A549 (cell line): ENCODE measurements around the gene MTTP. TPM values are rescaled to one million over a fixed set of nuclear protein-coding genes. Genes with fewer than 3 reads are reported as not detected.

Experiments used
- ATAC-seq, 2 experiments: fragments of 200-7000 bp in 1 of 2; fragments of >200 bp in 1 of 2; cut with Nextera tagmentation in 1 of 2; cut with Tn5 transposase in 1 of 2; 3 replicates each; pipeline versions ENCODE4 v1.8.0 to v1.9.1; 2018 to 2020; ENCODE audit warnings: mild to moderate bottlenecking in 1 of 2, moderate library complexity in 1 of 2
- CTCF ChIA-PET: fragments of 300-600 bp; sonication (Branson Sonifier 250); formaldehyde crosslinking; extraction: SDS; loops from one replicate; lab custom pipeline; 2021; ENCODE audit warnings: antibody characterized with exemption, inconsistent platforms; lab: Yijun Ruan, JAX
- POLR2A ChIA-PET: fragments of 350-600 bp; formaldehyde crosslinking; extraction: SDS; loops from one replicate; lab custom pipeline; 2021; ENCODE audit warnings: antibody characterized with exemption, inconsistent platforms; lab: Yijun Ruan, JAX
- DNase-seq, 2 experiments: peaks; one replicate each; pipeline versions ENCODE4 v3.0.0 to v3.0.0-alpha.2; 2011 to 2016; ENCODE audit warnings: low read depth in 1 of 2, low spot score in 1 of 2
- FAIRE-seq: peaks from 2 replicates; lab custom pipeline; 2011; peaks lifted over from hg19 to GRCh38; lab: Jason Lieb, UNC
- H3K27ac ChIP-seq, 2 experiments: fragments of >200 bp; sonication (Bioruptor Twin); formaldehyde crosslinking; 3 replicates each; pipeline ENCODE4 v1.5.1; 2016 to 2017
- H3K4me1 ChIP-seq: fragments of >200 bp; sonication (Bioruptor Twin); formaldehyde crosslinking; 3 replicates; pipeline ENCODE4 v1.6.1; 2016
- H3K4me2 ChIP-seq: fragments of >200 bp; sonication (Bioruptor Twin); formaldehyde crosslinking; 3 replicates; pipeline ENCODE4 v1.6.1; 2016
- H3K4me3 ChIP-seq: fragments of >200 bp; sonication (Bioruptor Twin); formaldehyde crosslinking; 3 replicates; pipeline ENCODE4 v1.5.1; 2016
- H3K9me3 ChIP-seq: fragments of >200 bp; sonication (Bioruptor Twin); formaldehyde crosslinking; 3 replicates; pipeline ENCODE4 v1.6.1; 2016
- BHLHE40 ChIP-seq: IDR thresholded peaks from 2 replicates; pipeline ENCODE4 v1.6.1; 2012; ENCODE audit warnings: low read depth, low read length, inconsistent platforms
- CHD4 ChIP-seq: fragments of 200-600 bp; sonication (generic); IDR thresholded peaks from 2 replicates; pipeline ENCODE4 v1.6.1; 2016; ENCODE audit warnings: antibody characterized with exemption, mild to moderate bottlenecking, borderline replicate concordance
- ESRRA ChIP-seq: fragments of 150-350 bp; IDR thresholded peaks from 2 replicates; pipeline ENCODE4 v1.6.1; 2014; ENCODE audit warnings: mild to moderate bottlenecking, low read length, borderline replicate concordance
- FOXS1 ChIP-seq: fragments of 250-450 bp; sonication (Bioruptor Pico); IDR thresholded peaks from 2 replicates; pipeline ENCODE4 v1.5.0; 2020; ENCODE audit warnings: mild to moderate bottlenecking, moderate library complexity
- HOXA7 ChIP-seq: fragments of 250-450 bp; sonication (Bioruptor Pico); IDR thresholded peaks from 2 replicates; pipeline ENCODE4 v1.5.0; 2020; ENCODE audit warnings: mild to moderate bottlenecking, moderate library complexity
- JUN ChIP-seq, 2 experiments: fragments of >200 bp; sonication (Bioruptor Twin); formaldehyde crosslinking; IDR thresholded peaks; 2 replicates in 1 of 2; 3 replicates in 1 of 2; pipeline ENCODE4 v1.6.1; 2016 to 2017
- KDM1A ChIP-seq: fragments of 200-600 bp; sonication (generic); IDR thresholded peaks from 2 replicates; pipeline ENCODE4 v1.6.1; 2016; ENCODE audit warnings: low read depth, mild to moderate bottlenecking
- MAZ ChIP-seq: fragments of 150-350 bp; IDR thresholded peaks from 2 replicates; pipeline ENCODE4 v1.6.1; 2014; ENCODE audit warnings: antibody characterized with exemption, low read depth, low read length, borderline replicate concordance
- POLR2A ChIP-seq: IDR thresholded peaks from 2 replicates; pipeline ENCODE4 v1.6.1; 2012; ENCODE audit warnings: mild to moderate bottlenecking, low read length
- RNF2 ChIP-seq: fragments of 200-600 bp; sonication (generic); IDR thresholded peaks from 2 replicates; pipeline ENCODE4 v1.6.1; 2016; ENCODE audit warnings: low read depth, mild to moderate bottlenecking, antibody characterized with exemption, moderate library complexity, borderline replicate concordance
- SMC3 ChIP-seq: fragments of >200 bp; sonication (Bioruptor Twin); formaldehyde crosslinking; IDR thresholded peaks from 3 replicates; pipeline ENCODE4 v1.6.1; 2018; ENCODE audit warnings: inconsistent platforms
- TFCP2L1 ChIP-seq: fragments of 250-450 bp; sonication (Bioruptor Pico); IDR thresholded peaks from 2 replicates; pipeline ENCODE4 v1.5.0; 2021; ENCODE audit warnings: mild to moderate bottlenecking
- ZSCAN20 ChIP-seq: fragments of 250-450 bp; sonication (Bioruptor Pico); IDR thresholded peaks from 2 replicates; pipeline ENCODE4 v1.8.0; 2022; ENCODE audit warnings: mild to moderate bottlenecking, moderate library complexity
- WGBS: methylation state at CpG from one replicate; pipeline ENCODE4 v1.1.6; 2017; ENCODE audit errors: missing lambda C conversion rate; 5-methylcytosine and 5-hydroxymethylcytosine counted together
- polyA plus RNA-seq, 4 experiments: library from polyadenylated mRNA; depleted of rRNA in 3 of 4; stranded (reverse); fragments of >200 nt; fragmentation: RNase III in 1 of 4; extraction: RNeasy Plus Mini Kit Qiagen cat#74134 plus additional on column Dnase treatment in 1 of 4; gene quantifications; 2 replicates in 3 of 4; 3 replicates in 1 of 4; pipeline ENCODE4 v1.2.3, GENCODE V29; 2011 to 2017
- TF ChIP-seq, protein P1 (sequence below): fragments of >200 bp; sonication (Bioruptor Twin); formaldehyde crosslinking; IDR thresholded peaks from 3 replicates; pipeline ENCODE4 v1.5.1; 2016
- TF ChIP-seq, protein P2 (sequence below): fragments of 200-600 bp; sonication (generic); IDR thresholded peaks from 2 replicates; pipeline ENCODE4 v1.6.1; 2016; ENCODE audit warnings: antibody characterized with exemption, mild to moderate bottlenecking, moderate library complexity
- TF ChIP-seq, protein P3 (sequence below): fragments of 250-450 bp; sonication (Bioruptor Pico); IDR thresholded peaks from 2 replicates; pipeline ENCODE4 v1.5.0; 2021; ENCODE audit warnings: mild to moderate bottlenecking, moderate library complexity, borderline replicate concordance

MTTP gene
- polyA plus RNA-seq, 2 of the 4 experiments (the other 2 are of a cell fraction), result 0.03 TPM; not detected in 1

DNA sequence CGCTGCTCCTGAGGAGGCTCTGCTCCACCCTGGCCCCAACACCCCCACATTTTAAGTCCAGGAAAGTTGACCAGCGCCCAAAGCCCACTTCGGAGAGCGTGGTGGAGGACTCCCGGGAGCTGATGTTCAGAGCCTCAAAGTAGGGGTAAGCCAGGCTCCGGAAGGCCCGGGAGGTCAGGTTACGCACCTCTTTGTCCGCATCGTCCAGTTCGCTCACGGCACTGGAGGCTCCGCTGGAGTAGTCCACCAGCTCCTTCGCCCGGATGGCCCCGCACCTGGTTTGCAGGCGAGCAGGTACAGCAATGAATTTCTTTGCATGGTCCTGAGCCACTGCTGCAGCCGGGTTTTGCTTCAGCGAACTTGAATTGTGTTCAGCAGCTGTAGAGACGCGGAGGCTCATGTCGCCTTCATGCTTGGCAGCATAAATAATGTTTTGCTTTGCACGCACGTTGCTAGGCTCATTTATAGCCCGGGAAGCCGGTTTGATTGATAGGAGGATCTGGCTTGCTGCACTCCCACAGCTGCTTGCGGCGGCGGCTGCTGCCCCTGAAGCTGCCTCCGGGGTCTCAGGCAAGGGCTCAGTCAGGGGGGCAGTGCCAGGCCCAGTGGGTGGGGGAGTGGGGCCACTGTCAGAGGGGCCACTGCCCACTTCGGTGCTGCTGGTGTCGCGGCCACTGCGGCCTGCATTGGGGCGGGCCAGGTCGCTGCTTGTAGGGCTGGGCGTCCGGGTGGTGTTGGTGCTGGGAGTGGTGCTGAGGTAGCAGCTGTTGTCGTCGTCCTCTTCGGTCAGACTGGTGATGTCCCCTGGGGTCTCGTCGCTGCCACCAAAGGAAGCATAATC, 78.2 kb downstream of the MTTP start:
- no peak overlapping the region for H3K4me2 ChIP-seq
- 70% methylated on average over 19 of the region's 43 CpGs for WGBS
- ATAC-seq, result no peak
- no peak overlapping the region for H3K27ac ChIP-seq
- no peak overlapping the region for H3K4me3 ChIP-seq
- H3K9me3 ChIP-seq, result no peaks in the 10 kb centered on the region
- TF ChIP-seq RNF2, result no peak
- TF ChIP-seq HOXA7 (CRISPR knock-in tag), result no peak
- no peak for TF ChIP-seq SMC3
- no peak for TF ChIP-seq CHD4
- TF ChIP-seq, protein P1, sequence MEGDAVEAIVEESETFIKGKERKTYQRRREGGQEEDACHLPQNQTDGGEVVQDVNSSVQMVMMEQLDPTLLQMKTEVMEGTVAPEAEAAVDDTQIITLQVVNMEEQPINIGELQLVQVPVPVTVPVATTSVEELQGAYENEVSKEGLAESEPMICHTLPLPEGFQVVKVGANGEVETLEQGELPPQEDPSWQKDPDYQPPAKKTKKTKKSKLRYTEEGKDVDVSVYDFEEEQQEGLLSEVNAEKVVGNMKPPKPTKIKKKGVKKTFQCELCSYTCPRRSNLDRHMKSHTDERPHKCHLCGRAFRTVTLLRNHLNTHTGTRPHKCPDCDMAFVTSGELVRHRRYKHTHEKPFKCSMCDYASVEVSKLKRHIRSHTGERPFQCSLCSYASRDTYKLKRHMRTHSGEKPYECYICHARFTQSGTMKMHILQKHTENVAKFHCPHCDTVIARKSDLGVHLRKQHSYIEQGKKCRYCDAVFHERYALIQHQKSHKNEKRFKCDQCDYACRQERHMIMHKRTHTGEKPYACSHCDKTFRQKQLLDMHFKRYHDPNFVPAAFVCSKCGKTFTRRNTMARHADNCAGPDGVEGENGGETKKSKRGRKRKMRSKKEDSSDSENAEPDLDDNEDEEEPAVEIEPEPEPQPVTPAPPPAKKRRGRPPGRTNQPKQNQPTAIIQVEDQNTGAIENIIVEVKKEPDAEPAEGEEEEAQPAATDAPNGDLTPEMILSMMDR, result no peak
- TF ChIP-seq KDM1A, result no peak
- TF ChIP-seq, all 56 proteins: peak for 0
- FAIRE-seq (no peak), DNase-seq (no peak)
- ChIA-PET CTCF (no interaction called here), POLR2A (no interaction called here)
- no peaks in the 10 kb centered on the region for H3K4me1 ChIP-seq

DNA sequence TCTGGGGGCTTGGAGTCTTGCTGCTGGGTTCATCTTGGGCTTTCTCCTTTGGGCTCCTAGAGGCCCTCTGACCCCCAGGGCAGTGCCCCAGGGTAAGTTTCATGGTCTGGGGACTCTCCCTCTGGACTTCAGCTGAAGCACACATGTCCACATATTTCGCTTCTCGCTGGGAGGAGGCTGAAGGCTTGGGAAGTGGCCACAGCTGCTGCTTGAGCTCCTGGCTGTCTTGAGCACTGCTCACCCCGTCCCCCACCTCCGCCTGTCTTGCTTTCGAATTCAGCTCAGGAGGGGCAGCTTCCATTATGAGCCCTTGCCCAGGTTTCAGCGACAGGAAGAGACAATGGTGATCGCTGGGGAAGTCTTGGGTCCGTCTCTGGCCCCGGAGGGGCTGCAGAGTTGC, 79.3 kb downstream of the MTTP start:
- no peak for ATAC-seq

More for the DNA sequence above, 79.3 kb downstream of the MTTP start:
- Histone ChIP-seq H3K4me2 (no peak overlapping the region), H3K27ac (no peak overlapping the region), H3K4me3 (no peak overlapping the region), H3K4me1 (no peaks in the 10 kb centered on the region), H3K9me3 (no peaks in the 10 kb centered on the region)
- no peak for TF ChIP-seq TFCP2L1 (CRISPR knock-in tag)
- TF ChIP-seq ZSCAN20, result no peak
- TF ChIP-seq FOXS1 (CRISPR knock-in tag), result no peak
- TF ChIP-seq BHLHE40, result no peak
- TF ChIP-seq POLR2A, result no peak
- TF ChIP-seq MAZ, result no peak
- no peak for TF ChIP-seq ESRRA
- TF ChIP-seq JUN (IDR thresholded peaks at IDR 0.05), result no peak
- TF ChIP-seq, protein P2, sequence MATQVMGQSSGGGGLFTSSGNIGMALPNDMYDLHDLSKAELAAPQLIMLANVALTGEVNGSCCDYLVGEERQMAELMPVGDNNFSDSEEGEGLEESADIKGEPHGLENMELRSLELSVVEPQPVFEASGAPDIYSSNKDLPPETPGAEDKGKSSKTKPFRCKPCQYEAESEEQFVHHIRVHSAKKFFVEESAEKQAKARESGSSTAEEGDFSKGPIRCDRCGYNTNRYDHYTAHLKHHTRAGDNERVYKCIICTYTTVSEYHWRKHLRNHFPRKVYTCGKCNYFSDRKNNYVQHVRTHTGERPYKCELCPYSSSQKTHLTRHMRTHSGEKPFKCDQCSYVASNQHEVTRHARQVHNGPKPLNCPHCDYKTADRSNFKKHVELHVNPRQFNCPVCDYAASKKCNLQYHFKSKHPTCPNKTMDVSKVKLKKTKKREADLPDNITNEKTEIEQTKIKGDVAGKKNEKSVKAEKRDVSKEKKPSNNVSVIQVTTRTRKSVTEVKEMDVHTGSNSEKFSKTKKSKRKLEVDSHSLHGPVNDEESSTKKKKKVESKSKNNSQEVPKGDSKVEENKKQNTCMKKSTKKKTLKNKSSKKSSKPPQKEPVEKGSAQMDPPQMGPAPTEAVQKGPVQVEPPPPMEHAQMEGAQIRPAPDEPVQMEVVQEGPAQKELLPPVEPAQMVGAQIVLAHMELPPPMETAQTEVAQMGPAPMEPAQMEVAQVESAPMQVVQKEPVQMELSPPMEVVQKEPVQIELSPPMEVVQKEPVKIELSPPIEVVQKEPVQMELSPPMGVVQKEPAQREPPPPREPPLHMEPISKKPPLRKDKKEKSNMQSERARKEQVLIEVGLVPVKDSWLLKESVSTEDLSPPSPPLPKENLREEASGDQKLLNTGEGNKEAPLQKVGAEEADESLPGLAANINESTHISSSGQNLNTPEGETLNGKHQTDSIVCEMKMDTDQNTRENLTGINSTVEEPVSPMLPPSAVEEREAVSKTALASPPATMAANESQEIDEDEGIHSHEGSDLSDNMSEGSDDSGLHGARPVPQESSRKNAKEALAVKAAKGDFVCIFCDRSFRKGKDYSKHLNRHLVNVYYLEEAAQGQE, result no peak
- TF ChIP-seq, protein P3, sequence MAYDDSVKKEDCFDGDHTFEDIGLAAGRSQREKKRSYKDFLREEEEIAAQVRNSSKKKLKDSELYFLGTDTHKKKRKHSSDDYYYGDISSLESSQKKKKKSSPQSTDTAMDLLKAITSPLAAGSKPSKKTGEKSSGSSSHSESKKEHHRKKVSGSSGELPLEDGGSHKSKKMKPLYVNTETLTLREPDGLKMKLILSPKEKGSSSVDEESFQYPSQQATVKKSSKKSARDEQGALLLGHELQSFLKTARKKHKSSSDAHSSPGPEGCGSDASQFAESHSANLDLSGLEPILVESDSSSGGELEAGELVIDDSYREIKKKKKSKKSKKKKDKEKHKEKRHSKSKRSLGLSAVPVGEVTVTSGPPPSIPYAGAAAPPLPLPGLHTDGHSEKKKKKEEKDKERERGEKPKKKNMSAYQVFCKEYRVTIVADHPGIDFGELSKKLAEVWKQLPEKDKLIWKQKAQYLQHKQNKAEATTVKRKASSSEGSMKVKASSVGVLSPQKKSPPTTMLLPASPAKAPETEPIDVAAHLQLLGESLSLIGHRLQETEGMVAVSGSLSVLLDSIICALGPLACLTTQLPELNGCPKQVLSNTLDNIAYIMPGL (CRISPR knock-in tag), result no peak
- TF ChIP-seq, protein P1, result no peak
- ChIA-PET CTCF (no interaction called here), POLR2A (no interaction called here)
- no peak for FAIRE-seq
- no peak for DNase-seq
- WGBS, result 49% methylated on average over 4 of the region's 9 CpGs
